Fibroblast of lung (primary cell): Measurements from ENCODE around the gene COPE. TPM values are rescaled to one million over a fixed set of nuclear protein-coding genes. Genes with fewer than 3 reads are reported as not detected.

Source experiments
- DNase-seq, 2 donors: peaks; one replicate each; pipeline versions ENCODE4 v3.0.0 to v3.0.0-alpha.2; 2010; ENCODE audit warnings: low read depth in 2 of 2
- H2AFZ ChIP-seq: 2 replicates; pipeline ENCODE4 v1.5.1; 2012; ENCODE audit warnings: low read length, control low read depth, inconsistent platforms
- H3K27ac ChIP-seq: 2 replicates; pipeline ENCODE4 v1.5.1; 2011; ENCODE audit warnings: low read length, control low read depth; ENCODE audit not compliant: insufficient read depth
- H3K27me3 ChIP-seq: 2 replicates; pipeline ENCODE4 v1.5.1; 2011; ENCODE audit warnings: mild to moderate bottlenecking, low read length; ENCODE audit not compliant: control insufficient read depth, insufficient read depth
- H3K36me3 ChIP-seq: 2 replicates; pipeline ENCODE4 v1.5.1; 2011; ENCODE audit warnings: low read length; ENCODE audit not compliant: control insufficient read depth, insufficient read depth
- H3K4me1 ChIP-seq: 2 replicates; pipeline ENCODE4 v1.5.1; 2011; ENCODE audit warnings: low read length; ENCODE audit not compliant: control insufficient read depth, insufficient read depth; ENCODE audit errors: extremely low read depth
- H3K4me2 ChIP-seq: 2 replicates; pipeline ENCODE4 v1.5.1; 2011; ENCODE audit warnings: low read length, control low read depth; ENCODE audit not compliant: insufficient read depth; ENCODE audit errors: extremely low read depth
- H3K4me3 ChIP-seq, 4 experiments: fragments of 200-600 bp in 1 of 4; sonication (generic) in 1 of 4; replicated peaks in 1 of 4; 2 replicates each; pipeline ENCODE4 v1.5.1; 2011 to 2016; ENCODE audit warnings: low read length in 4 of 4, low read depth in 3 of 4, mild to moderate bottlenecking in 3 of 4, control low read depth in 2 of 4, inconsistent platforms in 1 of 4, mixed read lengths in 1 of 4; ENCODE audit not compliant: insufficient read depth in 1 of 4; ENCODE audit errors: control extremely low read depth in 1 of 4
- H3K79me2 ChIP-seq: 2 replicates; pipeline ENCODE4 v1.5.1; 2012; ENCODE audit warnings: mild to moderate bottlenecking, low read length, inconsistent platforms; ENCODE audit not compliant: control insufficient read depth, insufficient read depth
- H3K9ac ChIP-seq: 2 replicates; pipeline ENCODE4 v1.5.1; 2011; ENCODE audit warnings: mild to moderate bottlenecking, low read length, control low read depth; ENCODE audit not compliant: insufficient read depth
- H3K9me3 ChIP-seq: 2 replicates; pipeline ENCODE4 v1.5.1; 2012; ENCODE audit warnings: low read depth, low read length; ENCODE audit not compliant: control insufficient read depth, insufficient read depth
- H4K20me1 ChIP-seq: 2 replicates; pipeline ENCODE4 v1.5.1; 2011; ENCODE audit warnings: low read length; ENCODE audit not compliant: control insufficient read depth, insufficient read depth; ENCODE audit errors: extremely low read depth
- CTCF ChIP-seq, 2 donors: IDR thresholded peaks in 1 of 2; conservative IDR thresholded peaks in 1 of 2; 1 replicate in 1 of 2; 2 replicates in 1 of 2; pipeline ENCODE4 v1.5.1; 2011 to 2012; ENCODE audit warnings: low read length in 2 of 2, control low read depth in 1 of 2, inconsistent platforms in 1 of 2, low read depth in 1 of 2, mild to moderate bottlenecking in 1 of 2
- EZH2 ChIP-seq: IDR thresholded peaks from 2 replicates; pipeline ENCODE4 v1.5.1; 2012; ENCODE audit warnings: low read length, control low read depth, mild to moderate bottlenecking; ENCODE audit errors: missing control alignments
- polyA plus RNA-seq, 2 donors: library from polyadenylated mRNA; depleted of rRNA in 1 of 2; stranded (reverse) in 1 of 2; unstranded in 1 of 2; fragments of >200 nt; gene quantifications; 2 replicates each; pipeline ENCODE4 v1.2.1, GENCODE V29; 2011 to 2012; ENCODE audit warnings: missing spikeins in 1 of 2
- total RNA-seq: library from RNA; depleted of rRNA; stranded (reverse); fragments of >200 nt; gene quantifications from 2 replicates; pipeline ENCODE4 v1.2.1, GENCODE V29; 2014

COPE gene
- total and polyA plus RNA-seq, 2 donors (not counting 1 experiment from before 2014, with no cell fraction given) = 146 to 182 TPM

GRCh38 chr19:18910801-18911436 is 8.3 kb downstream of the COPE start:
- no peak for TF ChIP-seq CTCF (conservative IDR thresholded peaks at IDR 0.05 in 1 of 2, IDR thresholded peaks at IDR 0.05 in 1 of 2; ENCODE audit: low read depth in 1 of 2, low read length in 2 of 2)
- no peak for TF ChIP-seq EZH2
- H3K4me2 ChIP-seq = no peak overlapping the region
- H3K9ac ChIP-seq = no peak overlapping the region
- peaks cover 24% of the 10 kb centered on the region for H3K79me2 ChIP-seq
- H3K4me1 ChIP-seq = no peaks in the 10 kb centered on the region
- no peak overlapping the region for H3K27ac ChIP-seq
- H2AFZ ChIP-seq = no peak overlapping the region
- no peaks in the 10 kb centered on the region for H3K27me3 ChIP-seq
- no peaks in the 10 kb centered on the region for H3K9me3 ChIP-seq
- peaks cover 33% of the 10 kb centered on the region for H3K36me3 ChIP-seq
- H4K20me1 ChIP-seq = no peaks in the 10 kb centered on the region
- no peak for DNase-seq
- H3K4me3 ChIP-seq = no peak overlapping the region

GRCh38 chr19:18910010-18910409 is 9.2 kb downstream of the COPE start:
- Histone ChIP-seq H3K36me3 (peaks cover 37% of the 10 kb centered on the region), H3K4me1 (no peaks in the 10 kb centered on the region), H2AFZ (no peak overlapping the region), H3K27ac (no peak overlapping the region), H3K9me3 (no peaks in the 10 kb centered on the region), H4K20me1 (no peaks in the 10 kb centered on the region), H3K9ac (no peak overlapping the region), H3K79me2 (peaks cover 16% of the 10 kb centered on the region), H3K27me3 (no peaks in the 10 kb centered on the region), H3K4me2 (no peak overlapping the region), H3K4me3 (no peak overlapping the region)
- no peak for DNase-seq
- TF ChIP-seq CTCF (conservative IDR thresholded peaks at IDR 0.05 in 1 of 2, IDR thresholded peaks at IDR 0.05 in 1 of 2; ENCODE audit: low read depth in 1 of 2, low read length in 2 of 2) (no peak), EZH2 (no peak)

GRCh38 chr19:18908917-18909619 is 10.1 kb downstream of the COPE start:
- no peak overlapping the region for H3K4me2 ChIP-seq
- H3K79me2 ChIP-seq = peaks cover 14% of the 10 kb centered on the region
- no peaks in the 10 kb centered on the region for H3K4me1 ChIP-seq
- H4K20me1 ChIP-seq = no peaks in the 10 kb centered on the region
- no peaks in the 10 kb centered on the region for H3K9me3 ChIP-seq
- no peak overlapping the region for H3K4me3 ChIP-seq
- DNase-seq = no peak
- peaks cover 44% of the 10 kb centered on the region for H3K36me3 ChIP-seq
- no peak overlapping the region for H2AFZ ChIP-seq
- H3K9ac ChIP-seq = no peak overlapping the region
- TF ChIP-seq CTCF (conservative IDR thresholded peaks at IDR 0.05 in 1 of 2, IDR thresholded peaks at IDR 0.05 in 1 of 2; ENCODE audit: low read depth in 1 of 2, low read length in 2 of 2) = no peak
- TF ChIP-seq EZH2 = no peak
- H3K27ac ChIP-seq = no peak overlapping the region
- no peaks in the 10 kb centered on the region for H3K27me3 ChIP-seq
